PC-3 (cell line): ENCODE results near the gene PHKA1. TPM values are rescaled to one million over a fixed set of nuclear protein-coding genes. Genes with fewer than 3 reads are reported as not detected.

Experiments used
- ATAC-seq: fragments of 200-7000 bp; cut with Tn5 transposase; 2 replicates; pipeline ENCODE4 v1.9.1; 2020; ENCODE audit warnings: mild to moderate bottlenecking, moderate library complexity
- BruUV-seq: library from RNA; stranded (reverse); fragments of 400-500 nt; replicated peaks from 2 replicates; lab custom pipeline; 2021; lab: Mats Ljungman, UMichigan
- CTCF ChIA-PET: fragments of 300-600 bp; sonication (Branson Sonifier 250); formaldehyde crosslinking; loops from one replicate; lab custom pipeline; 2022; ENCODE audit warnings: antibody characterized with exemption; lab: Charles Lee
- POLR2A ChIA-PET: fragments of 300-600 bp; sonication (Branson Sonifier 250); formaldehyde crosslinking; loops from one replicate; lab custom pipeline; 2022; ENCODE audit warnings: antibody characterized with exemption; ENCODE audit not compliant: unreplicated experiment; lab: Charles Lee
- DNase-seq: peaks from one replicate; pipeline ENCODE4 v3.0.0-alpha.2; 2015
- H2AFZ ChIP-seq: fragments of 300-600 bp; sonication (generic); 2 replicates; pipeline ENCODE4 v1.6.0; 2016; ENCODE audit warnings: antibody characterized with exemption, low read length
- H3F3A ChIP-seq: fragments of 300-600 bp; sonication (generic); one replicate; pipeline ENCODE4 v1.6.0; 2017; ENCODE audit warnings: antibody characterized with exemption, low read length, control low read depth, mild to moderate bottlenecking; ENCODE audit not compliant: unreplicated experiment
- H3K27ac ChIP-seq: fragments of 300-600 bp; sonication (generic); 2 replicates; pipeline ENCODE4 v1.5.1; 2016; ENCODE audit warnings: mild to moderate bottlenecking, low read length
- H3K27me3 ChIP-seq: fragments of 300-600 bp; sonication (generic); 2 replicates; pipeline ENCODE4 v1.6.1; 2016; ENCODE audit warnings: low read length, mixed read lengths
- H3K36me3 ChIP-seq: fragments of 300-600 bp; sonication (generic); 2 replicates; pipeline ENCODE4 v1.6.1; 2016; ENCODE audit warnings: low read depth, mixed run types, low read length, mixed read lengths
- H3K4me1 ChIP-seq: fragments of 300-600 bp; sonication (generic); 2 replicates; pipeline ENCODE4 v1.5.1; 2016; ENCODE audit warnings: low read length; ENCODE audit not compliant: insufficient read depth
- H3K4me2 ChIP-seq: fragments of 300-600 bp; sonication (generic); 2 replicates; pipeline ENCODE4 v1.6.0; 2016; ENCODE audit warnings: low read length
- H3K4me3 ChIP-seq: fragments of 300-600 bp; sonication (generic); 2 replicates; pipeline ENCODE4 v1.5.1; 2016; ENCODE audit warnings: mild to moderate bottlenecking, low read length, mixed read lengths
- H3K79me2 ChIP-seq: fragments of 300-600 bp; sonication (generic); 2 replicates; pipeline ENCODE4 v1.6.1; 2017; ENCODE audit warnings: low read length, mixed read lengths
- H3K9ac ChIP-seq: fragments of 300-600 bp; sonication (generic); 2 replicates; pipeline ENCODE4 v1.6.0; 2016; ENCODE audit warnings: mild to moderate bottlenecking, low read length
- H3K9me2 ChIP-seq: fragments of 300-600 bp; sonication (generic); replicated peaks from 2 replicates; pipeline ENCODE4 v1.6.1; 2016; ENCODE audit warnings: mixed run types, low read length, mixed read lengths
- H3K9me3 ChIP-seq: fragments of 300-600 bp; sonication (generic); 2 replicates; pipeline ENCODE4 v1.6.1; 2016; ENCODE audit warnings: low read length, mixed read lengths
- H4K20me1 ChIP-seq: fragments of 300-600 bp; sonication (generic); 2 replicates; pipeline ENCODE4 v1.6.1; 2016; ENCODE audit warnings: low read length, mixed read lengths
- CTCF ChIP-seq: fragments of 300-600 bp; sonication (generic); conservative IDR thresholded peaks from 2 replicates; pipeline ENCODE4 v1.5.1; 2017; ENCODE audit warnings: antibody characterized with exemption, low read depth, mild to moderate bottlenecking, low read length
- EZH2 ChIP-seq: fragments of 300-600 bp; sonication (generic); IDR thresholded peaks from one replicate; pipeline ENCODE4 v1.6.1; 2017; ENCODE audit warnings: antibody characterized with exemption, mild to moderate bottlenecking, low read length; ENCODE audit not compliant: unreplicated experiment
- EZH2phosphoT487 ChIP-seq: fragments of 300-600 bp; sonication (generic); IDR thresholded peaks from 2 replicates; pipeline ENCODE4 v1.6.1; 2018; ENCODE audit warnings: mild to moderate bottlenecking, antibody characterized with exemption, low read length, borderline replicate concordance
- intact Hi-C: fragments of 100-400 bp; cut with micrococcal nuclease; formaldehyde crosslinking; loops from 2 replicates; pipeline ENCODE4 v1.9.0; 2023
- total RNA-seq: library from RNA; depleted of rRNA; stranded (reverse); fragments of >200 nt; gene quantifications from 2 replicates; pipeline ENCODE4 v1.2.3, GENCODE V29; 2014

Gene PHKA1
- total RNA-seq, 1 experiment from 2014 or later = 28.5 TPM

DNA sequence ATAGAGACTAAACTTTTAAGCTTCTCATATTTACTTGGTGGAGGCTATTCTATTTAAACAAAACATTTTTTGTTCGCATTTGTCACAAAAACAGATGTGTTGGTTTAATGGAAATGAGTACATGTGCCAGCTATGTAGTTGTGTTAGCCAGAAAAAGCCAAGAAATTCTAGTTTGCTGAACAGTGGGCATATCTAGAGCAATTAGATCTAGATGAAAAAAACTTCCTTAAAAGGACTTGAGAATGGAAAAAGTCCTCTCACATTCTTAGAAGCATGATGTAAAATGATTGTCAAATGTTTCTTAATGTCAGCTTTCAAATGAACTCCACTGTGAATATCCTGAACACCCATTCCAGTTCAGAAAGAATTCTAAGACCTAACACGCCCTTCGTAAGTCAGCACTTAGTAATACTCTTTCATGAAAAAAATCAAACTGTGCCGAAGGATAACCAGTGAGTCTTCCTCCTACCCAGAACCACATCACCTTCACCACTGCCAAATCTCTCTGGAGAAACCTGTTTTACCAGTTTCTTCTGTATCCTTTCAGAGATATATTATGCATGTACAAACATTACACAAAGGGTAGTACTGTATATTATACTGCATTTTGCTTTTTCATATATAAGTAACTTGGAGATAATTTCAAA lies 28.2 kb downstream of the PHKA1 start:
- intact Hi-C loops = loop anchor here (2.0 kb wide), 1 partner anchor 27 kb away; no protein-coding TSS in a partner anchor
- no peaks in the 10 kb centered on the region for H3K9me3 ChIP-seq
- peaks cover 33% of the 10 kb centered on the region for H3K4me1 ChIP-seq
- H3K4me3 ChIP-seq = peak overlapping the region; percentile 44
- H3K27me3 ChIP-seq = no peaks in the 10 kb centered on the region
- H4K20me1 ChIP-seq = no peaks in the 10 kb centered on the region
- no peaks in the 10 kb centered on the region for H3K9me2 ChIP-seq
- H3K4me2 ChIP-seq = peak overlapping the region; percentile 72
- H3K36me3 ChIP-seq = peaks cover 14% of the 10 kb centered on the region
- H3K79me2 ChIP-seq = no peaks in the 10 kb centered on the region
- ATAC-seq = peak; percentile 96
- peak; percentile 98 for DNase-seq
- ChIA-PET CTCF (no interaction called here), POLR2A (interaction anchor here (0.5 to 0.6 kb wide), 2 partner anchors 11 to 446 kb away, joined by 3 to 8 read pairs; no protein-coding TSS in a partner anchor)
- no TSS peak for BruUV-seq
- peak overlapping the region; percentile 95 for H3K27ac ChIP-seq
- H2AFZ ChIP-seq = no peak overlapping the region
- H3F3A ChIP-seq = peaks cover 4% of the 10 kb centered on the region
- peak overlapping the region; percentile 58 for H3K9ac ChIP-seq
- TF ChIP-seq EZH2phosphoT487 (no peak), EZH2 (no peak), CTCF (no peak)

DNA sequence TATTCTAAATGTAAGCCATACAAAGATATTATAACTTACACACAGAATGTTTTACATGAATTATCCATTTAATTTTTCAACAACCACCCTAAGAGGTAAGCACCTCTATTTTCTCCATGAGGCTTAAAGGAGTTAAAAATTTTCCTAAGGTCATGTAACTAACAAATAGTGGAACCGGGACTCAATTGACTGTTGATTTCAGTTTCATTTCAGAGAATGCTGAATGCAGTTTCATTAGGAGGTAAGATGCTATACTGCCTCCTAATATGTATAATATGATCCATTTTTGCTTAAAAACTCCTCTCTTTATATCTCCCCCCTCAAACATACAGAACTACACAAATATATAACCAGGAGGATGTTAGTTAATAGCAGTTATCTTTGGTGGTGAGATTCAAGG lies 29.1 kb downstream of the PHKA1 start:
- no peak overlapping the region for H2AFZ ChIP-seq
- no peaks in the 10 kb centered on the region for H3K79me2 ChIP-seq
- peak overlapping the region; percentile 44; the same call in 1 of the 2 replicates for H3K4me3 ChIP-seq
- no peaks in the 10 kb centered on the region for H3K27me3 ChIP-seq
- POLR2A ChIA-PET = no interaction called here
- no peak for TF ChIP-seq EZH2
- TF ChIP-seq CTCF = no peak
- TF ChIP-seq EZH2phosphoT487 = no peak
- no peak for ATAC-seq
- peak overlapping the region; percentile 72 for H3K4me2 ChIP-seq
- H3K9ac ChIP-seq = peak overlapping the region; percentile 58
- H3K9me2 ChIP-seq = no peaks in the 10 kb centered on the region
- H3K9me3 ChIP-seq = no peaks in the 10 kb centered on the region
- CTCF ChIA-PET = no interaction called here
- peaks cover 14% of the 10 kb centered on the region for H3K36me3 ChIP-seq
- H3F3A ChIP-seq = peaks cover 4% of the 10 kb centered on the region
- intact Hi-C loops = no loop called here
- no TSS peak for BruUV-seq
- peak overlapping the region; percentile 95 for H3K27ac ChIP-seq
- peaks cover 33% of the 10 kb centered on the region for H3K4me1 ChIP-seq
- DNase-seq = no peak
- no peaks in the 10 kb centered on the region for H4K20me1 ChIP-seq

DNA sequence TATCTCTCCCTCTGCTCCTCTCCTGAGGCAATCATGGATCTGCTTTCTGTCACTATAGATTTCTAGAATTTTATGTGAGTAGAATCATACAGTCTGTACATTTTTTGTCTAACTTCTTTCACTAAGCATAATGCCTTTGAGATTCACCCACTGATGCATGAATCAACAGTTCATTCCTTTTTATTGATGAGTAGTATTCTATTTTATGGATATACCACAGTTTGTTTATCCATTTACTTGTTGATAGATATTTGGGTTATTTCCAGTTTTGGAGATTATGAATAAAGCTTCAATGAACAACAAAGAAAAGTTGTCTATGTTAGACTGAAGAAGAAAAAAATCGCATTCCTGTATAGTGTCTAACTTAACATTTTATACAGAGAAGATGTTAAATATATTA lies 30.5 kb downstream of the PHKA1 start:
- Histone ChIP-seq H2AFZ (no peak overlapping the region), H3K4me1 (peaks cover 33% of the 10 kb centered on the region), H3K27me3 (no peaks in the 10 kb centered on the region), H3F3A (peaks cover 4% of the 10 kb centered on the region), H3K9me2 (no peaks in the 10 kb centered on the region), H3K9ac (no peak overlapping the region), H3K4me2 (no peak overlapping the region), H3K4me3 (no peak overlapping the region), H3K9me3 (no peaks in the 10 kb centered on the region), H3K79me2 (no peaks in the 10 kb centered on the region), H4K20me1 (no peaks in the 10 kb centered on the region), H3K27ac (no peak overlapping the region), H3K36me3 (peaks cover 20% of the 10 kb centered on the region)
- TF ChIP-seq CTCF (no peak), EZH2 (no peak), EZH2phosphoT487 (no peak)
- ChIA-PET POLR2A (no interaction called here), CTCF (no interaction called here)
- intact Hi-C loops = no loop called here
- BruUV-seq = no TSS peak
- no peak for DNase-seq
- no peak for ATAC-seq
